Measurements from ENCODE around the gene NME1.
"Not testable (repeated sequence)": the region's sequence is repeated elsewhere in the genome, so short reads cannot be mapped to it uniquely, and the experiment has no call there.

NME1 gene

GRCh38 chr17:51147650-51148049, 5.7 kb upstream of the NME1 start:
- DNase-seq, result no peak

- DNase-seq, result no peak
Observed at GRCh38 chr17:51149163-51149562, 4.2 kb upstream of the NME1 start.

GRCh38 chr17:51150932-51151331, 2.4 kb upstream of the NME1 start:
- DNase-seq, result no peak

- peak in 1 of 2 experiments; percentile 69 for DNase-seq
Observed at GRCh38 chr17:51152766-51153209, 571 bp upstream of the NME1 start.

- peak; percentile 35 to 44 for DNase-seq
Observed at GRCh38 chr17:51154176-51154575, 817 bp downstream of the NME1 start.

GRCh38 chr17:51155416-51155815, 2.1 kb downstream of the NME1 start:
- DNase-seq, result no peak

- no peak for DNase-seq
Observed at GRCh38 chr17:51159604-51160003, 6.2 kb downstream of the NME1 start.

GRCh38 chr17:51161541-51161940, 8.2 kb downstream of the NME1 start:
- no peak for DNase-seq

GRCh38 chr17:51164911-51165679, 11.7 kb downstream of the NME1 start:
- DNase-seq, result no peak

- peak; percentile 86 to 91 for DNase-seq
Observed at GRCh38 chr17:51165680-51166197, 12.4 kb downstream of the NME1 start.

GRCh38 chr17:51166198-51166986, 13.0 kb downstream of the NME1 start, which contains the start of gene NME2:
TSS of gene NME2 (plus strand) at chr17:51166411. CDS start at chr17:51166831, 420 bp downstream.
- DNase-seq, result peak; percentile 86 to 91

GRCh38 chr17:51166987-51167931, 13.9 kb downstream of the NME1 start:
- DNase-seq, result peak; percentile 64 to 71

GRCh38 chr17:51169340-51169739, 16.0 kb downstream of the NME1 start:
- no peak for DNase-seq

- DNase-seq, result no peak
Observed at GRCh38 chr17:51170736-51171135, 17.4 kb downstream of the NME1 start.

GRCh38 chr17:51172030-51172429, 18.7 kb downstream of the NME1 start:
- DNase-seq, result not testable (repeated sequence)

- no peak for DNase-seq
Observed at GRCh38 chr17:51180486-51180885, 27.1 kb downstream of the NME1 start.

- DNase-seq, result no peak
Observed at GRCh38 chr17:51184124-51184523, 30.8 kb downstream of the NME1 start.

GRCh38 chr17:51185763-51186332, 32.5 kb downstream of the NME1 start:
- DNase-seq, result no peak

GRCh38 chr17:51188271-51188833, 35.0 kb downstream of the NME1 start:
- DNase-seq, result no peak

GRCh38 chr17:51189162-51189561, 35.8 kb downstream of the NME1 start:
- no peak for DNase-seq

- DNase-seq, result no peak
Observed at GRCh38 chr17:51189628-51190027, 36.3 kb downstream of the NME1 start.

- no peak for DNase-seq
Observed at GRCh38 chr17:51191895-51192294, 38.5 kb downstream of the NME1 start.
